GM06990 (cell line): ENCODE measurements around the gene ACER1.

ENCODE experiments used
- DNase-seq: peaks from one replicate; pipeline ENCODE4 v3.0.0-alpha.2; 2011; ENCODE audit not compliant: insufficient read length; ENCODE audit errors: extremely low read depth
- H3K27me3 ChIP-seq: replicated peaks from 2 replicates; pipeline ENCODE4 v1.6.0; 2011; ENCODE audit warnings: low read length; ENCODE audit not compliant: control insufficient read depth, insufficient read depth
- H3K36me3 ChIP-seq: 2 replicates; pipeline ENCODE4 v1.5.1; 2011; ENCODE audit warnings: low read length; ENCODE audit not compliant: control insufficient read depth, insufficient read depth
- H3K4me3 ChIP-seq: replicated peaks from 2 replicates; pipeline ENCODE4 v1.5.1; 2011; ENCODE audit warnings: low read depth, mild to moderate bottlenecking, control low read depth, low read length
- CTCF ChIP-seq: IDR thresholded peaks from 2 replicates; pipeline ENCODE4 v1.5.1; 2011; ENCODE audit warnings: low read length, control low read depth, mild to moderate bottlenecking, inconsistent platforms; ENCODE audit not compliant: insufficient read depth, poor library complexity, severe bottlenecking

ACER1 gene

GRCh38 chr19:6267552-6268381 is 65.6 kb downstream of the ACER1 start:
- no peak for DNase-seq
- Histone ChIP-seq H3K27me3 (no peaks in the 10 kb centered on the region), H3K4me3 (no peak overlapping the region), H3K36me3 (peaks cover 29% of the 10 kb centered on the region)
- TF ChIP-seq CTCF = no peak

GRCh38 chr19:6264803-6265202 is 68.6 kb downstream of the ACER1 start:
- no peaks in the 10 kb centered on the region for H3K27me3 ChIP-seq
- peaks cover 31% of the 10 kb centered on the region for H3K36me3 ChIP-seq
- DNase-seq = no peak

GRCh38 chr19:6263735-6264444 is 69.5 kb downstream of the ACER1 start:
- Histone ChIP-seq H3K4me3 (no peak overlapping the region), H3K27me3 (no peaks in the 10 kb centered on the region), H3K36me3 (peaks cover 26% of the 10 kb centered on the region)
- no peak for DNase-seq
- no peak for TF ChIP-seq CTCF

More at GRCh38 chr19:6264803-6265202, 68.6 kb downstream of the ACER1 start:
- no peak overlapping the region for H3K4me3 ChIP-seq
- no peak for TF ChIP-seq CTCF

- peaks cover 30% of the 10 kb centered on the region for H3K36me3 ChIP-seq
- no peak overlapping the region for H3K4me3 ChIP-seq
- TF ChIP-seq CTCF = no peak
- DNase-seq = no peak
- no peaks in the 10 kb centered on the region for H3K27me3 ChIP-seq
These were observed 70.1 kb downstream of the ACER1 start for GRCh38 chr19:6263306-6263705.

- no peak for DNase-seq
- peaks cover 28% of the 10 kb centered on the region for H3K36me3 ChIP-seq
- no peaks in the 10 kb centered on the region for H3K27me3 ChIP-seq
- no peak for TF ChIP-seq CTCF
- no peak overlapping the region for H3K4me3 ChIP-seq
These were observed 70.9 kb downstream of the ACER1 start for GRCh38 chr19:6262519-6262918.
